H1 (cell line): Measurements from ENCODE around the gene NRIP2. TPM values are rescaled to one million over a fixed set of nuclear protein-coding genes. Genes with fewer than 3 reads are reported as not detected.

Experiments
- CTCF ChIA-PET: fragments of 300-600 bp; sonication (Branson Sonifier 250); formaldehyde crosslinking; loops from one replicate; lab custom pipeline; 2021; ENCODE audit not compliant: partially characterized antibody; lab: Charles Lee
- POLR2A ChIA-PET: fragments of 300-600 bp; sonication (Branson Sonifier 250); formaldehyde crosslinking; loops from one replicate; lab custom pipeline; 2021; ENCODE audit warnings: inconsistent platforms; ENCODE audit not compliant: partially characterized antibody; lab: Charles Lee
- DNase-seq, 2 experiments: peaks; one replicate each; pipeline versions ENCODE4 v3.0.0 to v3.0.0-alpha.2; 2010 to 2022; ENCODE audit warnings: low spot score in 2 of 2, low read depth in 1 of 2, mixed read lengths in 1 of 2
- FAIRE-seq: peaks from 2 replicates; lab custom pipeline; 2011; peaks lifted over from hg19 to GRCh38; lab: Jason Lieb, UNC
- H2AFZ ChIP-seq: 2 replicates; pipeline ENCODE4 v1.8.1; 2012; ENCODE audit warnings: low read length, inconsistent platforms
- H2AK5ac ChIP-seq: 2 replicates; pipeline ENCODE4 v1.6.1; 2013; ENCODE audit warnings: low read depth, low read length
- H2BK120ac ChIP-seq: replicated peaks from 2 replicates; pipeline ENCODE3; 2013; ENCODE audit warnings: low read depth, low read length, inconsistent platforms
- H2BK12ac ChIP-seq: 2 replicates; pipeline ENCODE4 v1.6.1; 2013; ENCODE audit warnings: low read depth, low read length
- H2BK15ac ChIP-seq: 2 replicates; pipeline ENCODE4 v1.6.1; 2013; ENCODE audit warnings: low read length
- H2BK20ac ChIP-seq: 2 replicates; pipeline ENCODE4 v1.6.1; 2013; ENCODE audit warnings: low read length
- H2BK5ac ChIP-seq: 2 replicates; pipeline ENCODE4 v1.6.1; 2013; ENCODE audit warnings: low read depth, low read length
- H3K14ac ChIP-seq: 2 replicates; pipeline ENCODE4 v1.6.1; 2013; ENCODE audit warnings: inconsistent platforms; ENCODE audit not compliant: insufficient read length
- H3K18ac ChIP-seq: 2 replicates; pipeline ENCODE4 v1.6.1; 2013; ENCODE audit warnings: low read length; ENCODE audit errors: extremely low read depth
- H3K23ac ChIP-seq: 2 replicates; pipeline ENCODE4 v1.6.1; 2013; ENCODE audit warnings: inconsistent platforms; ENCODE audit not compliant: insufficient read length
- H3K23me2 ChIP-seq: 2 replicates; pipeline ENCODE4 v1.6.1; 2013; ENCODE audit warnings: low read depth, low read length
- H3K27ac ChIP-seq: 2 replicates; pipeline ENCODE4 v1.6.1; 2011; ENCODE audit warnings: low read depth, low read length, inconsistent platforms
- H3K27me3 ChIP-seq, 4 experiments: replicated peaks in 1 of 4; 1 replicate in 1 of 4; 2 replicates in 3 of 4; pipeline versions ENCODE4 v1.6.1 to v1.8.1; 2011 to 2013; ENCODE audit warnings: low read length in 3 of 4, mild to moderate bottlenecking in 3 of 4, inconsistent platforms in 2 of 4, mixed read lengths in 2 of 4, moderate library complexity in 1 of 4; ENCODE audit not compliant: control insufficient read depth in 3 of 4, insufficient read depth in 3 of 4; ENCODE audit errors: extremely low read depth in 1 of 4
- H3K36me3 ChIP-seq, 4 experiments: 2 replicates each; pipeline versions ENCODE4 v1.6.1 to v1.8.1; 2011 to 2013; ENCODE audit warnings: mild to moderate bottlenecking in 4 of 4, low read length in 3 of 4, moderate library complexity in 2 of 4, control low read depth in 1 of 4, inconsistent platforms in 1 of 4; ENCODE audit not compliant: insufficient read depth in 4 of 4, control insufficient read depth in 2 of 4
- H3K4ac ChIP-seq: replicated peaks from 2 replicates; pipeline ENCODE3; 2013; ENCODE audit warnings: low read length, low read depth, mixed read lengths, inconsistent platforms; ENCODE audit not compliant: insufficient read length
- H3K4me1 ChIP-seq, 4 experiments: replicated peaks in 1 of 4; 1 replicate in 1 of 4; 2 replicates in 3 of 4; pipeline versions ENCODE4 v1.6.1 to v1.8.1; 2011 to 2013; ENCODE audit warnings: low read length in 3 of 4, inconsistent platforms in 2 of 4, mixed read lengths in 1 of 4; ENCODE audit not compliant: insufficient read depth in 4 of 4, control insufficient read depth in 3 of 4
- H3K4me2 ChIP-seq, 2 experiments: 2 replicates each; pipeline versions ENCODE4 v1.6.1 to v1.8.1; 2011 to 2013; ENCODE audit warnings: low read depth in 2 of 2, low read length in 2 of 2, control low read depth in 1 of 2, inconsistent platforms in 1 of 2, mild to moderate bottlenecking in 1 of 2; ENCODE audit not compliant: insufficient read depth in 1 of 2
- H3K4me3 ChIP-seq, 4 experiments: fragments of 200-600, 300-600 bp in 1 of 4; sonication (generic), shearing (Covaris generic), sonication (Bioruptor Twin) in 1 of 4; 2 replicates each; pipeline versions ENCODE4 v1.5.1 to v1.8.1; 2011 to 2016; ENCODE audit warnings: low read length in 4 of 4, low read depth in 3 of 4, control low read depth in 2 of 4, inconsistent platforms in 2 of 4, mild to moderate bottlenecking in 2 of 4, mixed read lengths in 1 of 4, moderate library complexity in 1 of 4; ENCODE audit not compliant: insufficient read depth in 2 of 4; ENCODE audit errors: extremely low read depth in 1 of 4
- H3K56ac ChIP-seq: replicated peaks from 2 replicates; pipeline ENCODE3; 2013; ENCODE audit warnings: low read depth, mild to moderate bottlenecking, mixed read lengths, low read length, inconsistent platforms; ENCODE audit not compliant: insufficient read length
- H3K79me1 ChIP-seq: 2 replicates; pipeline ENCODE4 v1.6.1; 2013; ENCODE audit warnings: low read depth, low read length, control low read depth
- H3K79me2 ChIP-seq, 2 experiments: 2 replicates each; pipeline versions ENCODE4 v1.6.1 to v1.8.1; 2012 to 2013; ENCODE audit warnings: low read length in 2 of 2, mild to moderate bottlenecking in 2 of 2, inconsistent platforms in 1 of 2; ENCODE audit not compliant: insufficient read depth in 2 of 2, control insufficient read depth in 1 of 2
- H3K9ac ChIP-seq, 4 experiments: replicated peaks in 1 of 4; 1 replicate in 1 of 4; 2 replicates in 3 of 4; pipeline versions ENCODE4 v1.6.1 to v1.8.1; 2011 to 2013; ENCODE audit warnings: low read depth in 3 of 4, low read length in 3 of 4, control low read depth in 2 of 4, mild to moderate bottlenecking in 2 of 4, moderate library complexity in 2 of 4, inconsistent platforms in 1 of 4; ENCODE audit errors: extremely low read depth in 1 of 4
- H3K9me3 ChIP-seq, 2 experiments: 2 replicates each; pipeline versions ENCODE4 v1.6.1 to v1.8.1; 2012 to 2013; ENCODE audit warnings: mild to moderate bottlenecking in 2 of 2, moderate library complexity in 2 of 2, control low read depth in 1 of 2, inconsistent platforms in 1 of 2, low read depth in 1 of 2, low read length in 1 of 2, mixed read lengths in 1 of 2; ENCODE audit not compliant: insufficient read depth in 2 of 2
- H4K20me1 ChIP-seq, 2 experiments: replicated peaks in 1 of 2; 2 replicates each; pipeline versions ENCODE3 to v1.8.1; 2011 to 2013; ENCODE audit warnings: inconsistent platforms in 2 of 2, low read length in 2 of 2, mild to moderate bottlenecking in 1 of 2; ENCODE audit not compliant: insufficient read depth in 2 of 2, control insufficient read depth in 1 of 2
- H4K5ac ChIP-seq: 2 replicates; pipeline ENCODE4 v1.6.1; 2013; ENCODE audit warnings: low read length, low read depth, mixed read lengths, inconsistent platforms; ENCODE audit not compliant: insufficient read length
- H4K8ac ChIP-seq: 2 replicates; pipeline ENCODE4 v1.8.0; 2013; ENCODE audit warnings: mild to moderate bottlenecking, moderate library complexity, low read length, inconsistent platforms; ENCODE audit not compliant: insufficient read depth; ENCODE audit errors: extremely low read depth
- H4K91ac ChIP-seq: replicated peaks from 2 replicates; pipeline ENCODE3; 2013; ENCODE audit warnings: low read length, mixed read lengths, inconsistent platforms; ENCODE audit not compliant: insufficient read length
- CTBP2 ChIP-seq: IDR thresholded peaks from 2 replicates; pipeline ENCODE4 v1.7.0; 2011; ENCODE audit warnings: borderline replicate concordance, mild to moderate bottlenecking, moderate library complexity, mixed read lengths, low read length; ENCODE audit not compliant: insufficient read depth, insufficient read length
- HDAC6 ChIP-seq: IDR thresholded peaks from one replicate; pipeline ENCODE4 v1.7.1; 2012; ENCODE audit warnings: low read depth, mild to moderate bottlenecking, inconsistent platforms, low read length, moderate library complexity
- KDM1A ChIP-seq: fragments of 200-600, 300-600 bp; sonication (generic); IDR thresholded peaks from 2 replicates; pipeline ENCODE4 v1.7.1; 2016; ENCODE audit warnings: mild to moderate bottlenecking, low read length, borderline replicate concordance
- MAX ChIP-seq: IDR thresholded peaks from 2 replicates; pipeline ENCODE4 v1.6.1; 2012; ENCODE audit warnings: inconsistent platforms
- NRF1 ChIP-seq: IDR thresholded peaks from 2 replicates; pipeline ENCODE4 v1.6.1; 2011; ENCODE audit warnings: mild to moderate bottlenecking, low read depth, low read length, improper control_type of control experiment
- RBBP5 ChIP-seq: IDR thresholded peaks from 2 replicates; pipeline ENCODE4 v1.7.1; 2012; ENCODE audit warnings: low read depth, mild to moderate bottlenecking, inconsistent platforms, low read length, moderate library complexity, borderline replicate concordance
- SP2 ChIP-seq: IDR thresholded peaks from 2 replicates; pipeline ENCODE4 v1.6.1; 2012; ENCODE audit warnings: mild to moderate bottlenecking, low read length, inconsistent platforms
- WGBS, 2 experiments: shearing (Covaris generic) in 1 of 2; methylation state at CpG; one replicate each; pipeline versions ENCODE4 v1.1.6 to v1.1.7; 2013 to 2015; ENCODE audit warnings: low lambda C conversion rate in 2 of 2, mixed read lengths in 2 of 2, inconsistent platforms in 1 of 2, low coverage in 1 of 2, missing lambda C conversion rate in 1 of 2; ENCODE audit not compliant: insufficient replicate concordance in 2 of 2, insufficient coverage in 1 of 2, insufficient read length in 1 of 2; ENCODE audit errors: extremely low coverage in 1 of 2, missing lambda C conversion rate in 1 of 2; 5-methylcytosine and 5-hydroxymethylcytosine counted together
- polyA plus RNA-seq, 7 experiments: library from polyadenylated mRNA; depleted of rRNA in 3 of 7; stranded (reverse) in 5 of 7; unstranded in 2 of 7; fragments of >200 nt in 5 of 7; fragments of 200-250 nt in 2 of 7; gene quantifications; 1 replicate in 5 of 7; 2 replicates in 1 of 7; 4 replicates in 1 of 7; pipeline versions ENCODE4 v1.2.1 to v1.2.3, GENCODE V29; 2011 to 2013; ENCODE audit warnings: missing spikeins in 2 of 7, mixed read lengths in 2 of 7
- total RNA-seq: library from RNA; stranded (reverse); fragmentation: NEBNext Ultra II Directional; extraction: Animal tissue kit (Norgen Biotek cat#: 25700); gene quantifications from 2 replicates; pipeline ENCODE4 v1.2.1, GENCODE V29; 2021
- TF ChIP-seq, protein P1 (sequence below): IDR thresholded peaks from 2 replicates; pipeline ENCODE4 v1.6.1; 2011; ENCODE audit warnings: low read length, improper control_type of control experiment

NRIP2 gene
- total and polyA plus RNA-seq, 2 of the 8 experiments (the other 6 are each of a cell fraction or from before 2014, with no cell fraction given) = 0.06 TPM; not detected in 1

GRCh38 chr12:2826036-2826435 is 8.8 kb downstream of the NRIP2 start:
- no peak for DNase-seq
- H4K20me1 ChIP-seq = peaks cover 2 to 3% of the 10 kb centered on the region in 2 experiments
- TF ChIP-seq SP2 (no peak), CTBP2 (no peak), NRF1 (no peak), KDM1A (no peak), MAX (no peak), RBBP5 (no peak), HDAC6 (no peak)
- TF ChIP-seq, protein P1, sequence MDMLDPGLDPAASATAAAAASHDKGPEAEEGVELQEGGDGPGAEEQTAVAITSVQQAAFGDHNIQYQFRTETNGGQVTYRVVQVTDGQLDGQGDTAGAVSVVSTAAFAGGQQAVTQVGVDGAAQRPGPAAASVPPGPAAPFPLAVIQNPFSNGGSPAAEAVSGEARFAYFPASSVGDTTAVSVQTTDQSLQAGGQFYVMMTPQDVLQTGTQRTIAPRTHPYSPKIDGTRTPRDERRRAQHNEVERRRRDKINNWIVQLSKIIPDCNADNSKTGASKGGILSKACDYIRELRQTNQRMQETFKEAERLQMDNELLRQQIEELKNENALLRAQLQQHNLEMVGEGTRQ = no peak
- TF ChIP-seq, all 59 proteins: peak for 0
- Histone ChIP-seq H3K27me3 (no peaks in the 10 kb centered on the region), H3K23me2 (no peaks in the 10 kb centered on the region), H2BK12ac (no peak overlapping the region), H3K4ac (no peak overlapping the region), H3K36me3 (peaks cover 12 to 41% (median 22%) of the 10 kb centered on the region in 4 experiments; a peak in 6 of 8 replicates), H2BK5ac (no peak overlapping the region), H2BK15ac (no peak overlapping the region), H3K9me3 (no peaks in the 10 kb centered on the region), H2BK20ac (no peak overlapping the region), H3K4me2 (no peak overlapping the region; a peak in 2 of 4 replicates), H3K79me2 (no peaks in the 10 kb centered on the region), H3K9ac (no peak overlapping the region), H3K27ac (no peak overlapping the region), H4K8ac (no peak overlapping the region), H4K91ac (no peak overlapping the region), H3K79me1 (no peaks in the 10 kb centered on the region), H3K56ac (no peak overlapping the region), H3K4me3 (no peak overlapping the region), H3K14ac (no peak overlapping the region), H4K5ac (no peak overlapping the region), H2BK120ac (no peak overlapping the region), H2AK5ac (no peak overlapping the region), H3K23ac (no peak overlapping the region), H2AFZ (no peak overlapping the region), H3K18ac (no peak overlapping the region), H3K4me1 (peaks cover 3 to 15% (median 8%) of the 10 kb centered on the region in 4 experiments; a peak in 6 of 7 replicates)
- no peak for FAIRE-seq
- ChIA-PET POLR2A (interaction anchor here (0.7 to 8.7 kb wide), 8 partner anchors 8 to 31 kb away, joined by 3 to 58 read pairs (median 4); partner anchors contain the start of genes FKBP4, ITFG2 and NRIP2), CTCF (interaction anchor here (0.7 to 3.8 kb wide), 5 partner anchors 10 to 209 kb away, joined by 3 to 19 read pairs (median 3); partner anchors contain the start of gene ITFG2)
- 85% methylated on average over 3 of the region's 3 CpGs; no CpG with 5 or more reads in 1 of the 2 experiments for WGBS, 2 experiments
